ENCODE data around the gene AUNIP.
A peak's percentile ranks its signal among the peaks of the same experiment; 100 is the strongest.

Gene AUNIP

GRCh38 chr1:25828491-25828890 is 30.8 kb downstream of the AUNIP start:
- DNase-seq (ENCODE audit: low read depth), result no peak

- no peak for DNase-seq (ENCODE audit: low read depth)
These were observed 32.7 kb downstream of the AUNIP start for GRCh38 chr1:25826571-25826970.

GRCh38 chr1:25825605-25826004 is 33.7 kb downstream of the AUNIP start:
- no peak for DNase-seq (ENCODE audit: low read depth)

- no peak for DNase-seq (ENCODE audit: low read depth)
These were observed 37.6 kb downstream of the AUNIP start for GRCh38 chr1:25821630-25822091.

- no peak for DNase-seq (ENCODE audit: low read depth)
These were observed 38.2 kb downstream of the AUNIP start for GRCh38 chr1:25821112-25821476.

- peak; percentile 48 for DNase-seq (ENCODE audit: low read depth)
These were observed 38.8 kb downstream of the AUNIP start for GRCh38 chr1:25820247-25821111.

GRCh38 chr1:25819491-25820246 is 39.6 kb downstream of the AUNIP start, which contains the start of gene MTFR1L:
MTFR1L (plus strand) TSS chr1:25819954; CDS start chr1:25823105, 3,151 bp downstream.
- peak; percentile 94 for DNase-seq (ENCODE audit: low read depth)

- DNase-seq (ENCODE audit: low read depth), result no peak
These were observed 40.7 kb downstream of the AUNIP start for GRCh38 chr1:25818569-25818968.

- no peak for DNase-seq (ENCODE audit: low read depth)
These were observed 41.3 kb downstream of the AUNIP start for GRCh38 chr1:25817840-25818501.

- no peak for DNase-seq (ENCODE audit: low read depth)
These were observed 43.0 kb downstream of the AUNIP start for GRCh38 chr1:25816112-25816718.

- DNase-seq (ENCODE audit: low read depth), result no peak
These were observed 43.8 kb downstream of the AUNIP start for GRCh38 chr1:25815208-25816111.

GRCh38 chr1:25814549-25815087 is 44.6 kb downstream of the AUNIP start:
- DNase-seq (ENCODE audit: low read depth), result no peak

- DNase-seq (ENCODE audit: low read depth), result no peak
These were observed 45.4 kb downstream of the AUNIP start for GRCh38 chr1:25813734-25814471.

- no peak for DNase-seq (ENCODE audit: low read depth)
These were observed 46.1 kb downstream of the AUNIP start for GRCh38 chr1:25813071-25813733.

GRCh38 chr1:25811384-25812082 is 47.7 kb downstream of the AUNIP start:
- no peak for DNase-seq (ENCODE audit: low read depth)

- peak; percentile 73 for DNase-seq (ENCODE audit: low read depth)
These were observed 48.6 kb downstream of the AUNIP start for GRCh38 chr1:25810341-25811299.

- no peak for DNase-seq (ENCODE audit: low read depth)
These were observed 49.3 kb downstream of the AUNIP start for GRCh38 chr1:25809929-25810328.
